HG03378 (cell line): ENCODE results near the gene SMAD3.

Experiments
- ATAC-seq: cut with Tn5 transposase; IDR thresholded peaks from one replicate; pipeline ENCODE4 v1.9.1; 2021; ENCODE audit warnings: mild to moderate bottlenecking, moderate library complexity; ENCODE audit not compliant: unreplicated experiment

The SMAD3 gene

DNA sequence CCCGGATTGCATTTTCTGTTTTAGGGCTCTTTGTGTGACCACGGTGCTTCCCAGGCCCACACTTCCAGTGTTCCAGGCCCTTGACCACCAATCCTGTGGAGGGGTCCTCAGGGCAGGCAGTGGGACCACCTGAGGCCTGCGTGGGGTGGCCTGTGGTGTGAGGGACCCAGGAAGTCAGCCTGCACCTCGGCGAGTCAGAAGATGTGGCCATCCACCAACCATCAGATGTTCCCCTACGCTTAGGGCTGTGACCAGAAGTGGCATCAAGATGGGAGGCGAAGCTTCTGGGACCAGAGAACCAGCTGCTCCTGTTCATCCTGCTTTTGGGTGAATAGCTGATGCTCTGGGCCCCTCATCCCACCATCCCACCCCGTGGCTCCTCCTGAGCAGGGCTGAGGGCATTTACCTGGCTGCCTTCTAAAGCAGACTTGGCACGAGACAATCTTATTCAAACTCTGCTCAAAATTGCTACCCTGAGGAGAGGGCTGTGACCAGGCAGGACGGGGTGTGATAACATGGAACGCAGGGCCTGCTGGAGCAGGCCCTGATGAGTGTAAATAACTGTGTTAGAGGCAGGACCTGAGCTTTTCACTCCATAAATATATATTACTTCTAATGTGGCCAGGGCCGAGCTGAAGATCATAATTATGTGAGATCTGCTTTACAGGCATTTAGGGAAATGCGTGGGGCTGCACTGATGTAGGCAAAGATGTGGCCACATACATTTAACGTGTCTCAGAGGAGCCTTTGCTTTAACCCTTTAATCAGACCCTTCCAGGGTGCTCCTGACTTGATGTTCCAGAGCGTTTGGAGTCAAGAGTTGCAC is 28.8 kb downstream of the SMAD3 start:
- ATAC-seq = no peak

DNA sequence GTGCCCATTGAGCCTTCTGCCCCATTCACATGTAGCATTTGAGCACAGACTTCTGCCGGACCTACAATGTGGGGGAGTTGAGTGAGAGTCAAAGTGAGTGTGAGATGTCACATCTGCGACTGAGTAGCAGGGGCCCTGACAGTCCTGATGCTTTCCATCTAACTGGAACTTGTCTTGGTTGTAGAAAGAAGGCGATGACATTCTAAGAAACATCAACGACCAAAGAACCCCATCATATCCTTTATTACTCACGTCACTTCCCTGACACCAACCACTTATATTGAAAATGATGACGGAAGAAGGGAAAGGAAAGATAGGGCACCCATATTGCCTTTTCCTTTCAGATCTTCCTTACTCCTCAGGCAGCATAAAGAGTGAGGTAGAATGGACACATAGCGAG is 30.5 kb downstream of the SMAD3 start:
- no peak for ATAC-seq

DNA sequence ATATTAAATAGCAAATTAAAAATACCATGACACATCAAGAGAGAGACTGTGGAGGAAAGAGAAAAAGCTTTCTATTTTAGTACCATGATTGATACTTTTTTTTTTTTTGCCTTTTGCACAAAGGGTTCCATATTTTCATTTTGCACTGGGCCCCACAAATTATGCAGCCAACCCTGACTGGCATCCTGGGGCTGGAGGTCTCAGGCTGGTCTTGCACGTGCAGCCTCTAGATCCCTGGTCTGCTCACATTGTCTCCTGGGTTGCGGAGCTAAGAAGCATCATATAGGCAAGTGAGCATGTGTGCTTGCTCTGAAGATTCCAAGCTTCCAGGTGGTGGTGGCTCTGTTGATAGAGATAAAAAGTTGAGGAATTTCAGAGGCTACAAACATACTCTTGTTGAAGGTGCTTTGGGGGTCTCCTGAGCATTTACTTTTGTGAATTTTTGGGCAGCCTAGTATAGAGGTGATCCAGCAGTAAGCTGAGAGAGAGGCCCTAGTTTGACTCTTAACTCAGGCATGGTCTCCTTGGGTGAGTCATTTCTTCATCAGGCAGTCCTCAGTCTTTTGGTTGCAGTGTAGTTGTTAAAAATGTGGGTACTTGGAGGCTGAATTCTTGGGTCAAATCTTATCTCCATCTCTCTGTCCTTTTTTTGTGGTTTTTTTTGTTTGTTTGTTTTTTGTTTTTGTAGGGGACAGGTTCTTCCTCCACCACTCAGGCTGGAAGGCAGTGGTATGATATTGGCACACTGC is 31.3 kb downstream of the SMAD3 start:
- ATAC-seq = no peak

DNA sequence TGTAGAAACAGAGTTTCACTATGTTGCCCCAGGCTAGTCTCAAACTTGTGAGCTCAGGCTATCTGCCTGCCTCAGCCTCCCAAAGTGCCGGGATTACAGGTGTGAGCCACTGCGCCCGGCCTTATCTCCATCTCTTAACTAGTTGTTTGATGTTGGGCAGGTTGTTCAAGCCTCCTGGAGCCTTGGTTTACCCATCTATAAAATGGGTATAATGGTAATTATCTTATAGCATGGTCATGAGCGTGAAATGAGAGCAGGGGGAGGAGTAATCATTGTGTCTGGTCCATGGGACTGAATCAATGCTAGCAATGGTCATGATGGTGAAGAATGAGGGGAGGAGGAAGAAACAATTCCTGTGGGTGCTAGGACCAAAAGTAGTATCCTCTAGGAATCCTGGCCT is 32.0 kb downstream of the SMAD3 start:
- ATAC-seq = no peak

GRCh38 chr15:67097930-67098740 is 32.7 kb downstream of the SMAD3 start:
- no peak for ATAC-seq

GRCh38 chr15:67098768-67099282 is 33.4 kb downstream of the SMAD3 start:
- no peak for ATAC-seq

GRCh38 chr15:67100124-67100791 is 34.9 kb downstream of the SMAD3 start:
- ATAC-seq = no peak

GRCh38 chr15:67100801-67101581 is 35.6 kb downstream of the SMAD3 start:
- peak; percentile 74 for ATAC-seq

- ATAC-seq = peak; percentile 48
Observed at GRCh38 chr15:67101911-67102598, 36.7 kb downstream of the SMAD3 start.

GRCh38 chr15:67102599-67102929 is 37.2 kb downstream of the SMAD3 start:
- no peak for ATAC-seq

DNA sequence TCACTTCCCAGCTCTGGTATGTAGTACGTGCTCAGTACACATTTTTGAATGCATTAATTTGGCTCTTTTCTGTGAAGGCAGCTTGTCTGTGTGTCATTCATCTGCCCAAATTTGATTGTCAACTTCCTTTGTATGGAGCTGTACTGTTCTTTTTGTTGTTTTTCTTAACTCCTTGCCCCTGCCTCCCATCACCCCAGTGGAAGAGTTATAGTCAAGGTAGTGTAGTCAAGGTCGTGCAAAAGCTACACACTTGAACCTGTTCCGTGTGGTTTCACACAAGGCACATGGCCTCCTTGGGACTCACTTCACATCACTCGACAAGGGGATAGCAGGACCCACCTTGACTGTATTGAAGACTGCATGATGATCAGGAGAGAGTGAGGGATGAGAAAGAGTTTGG is 37.6 kb downstream of the SMAD3 start:
- no peak for ATAC-seq

GRCh38 chr15:67103432-67103831 is 38.0 kb downstream of the SMAD3 start:
- ATAC-seq = no peak

DNA sequence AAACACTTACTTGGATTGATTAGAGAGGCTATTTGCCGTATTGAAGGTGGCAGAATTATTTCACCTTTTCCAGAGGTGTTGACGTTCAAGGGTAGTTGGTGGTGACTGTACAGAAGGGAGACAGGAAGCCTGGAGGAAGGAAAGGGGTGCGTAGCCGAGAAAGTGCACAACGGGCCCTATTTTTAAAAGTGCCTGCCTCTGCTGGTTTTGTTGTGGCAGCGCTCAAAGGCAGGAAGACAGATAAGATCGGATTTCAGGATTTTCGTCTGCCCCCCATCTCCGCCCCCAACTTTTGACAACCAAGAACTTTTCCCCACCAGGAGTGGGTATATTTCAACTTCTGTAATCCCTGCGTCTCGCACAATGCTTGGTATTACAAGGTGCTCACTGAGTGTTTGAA is 38.5 kb downstream of the SMAD3 start:
- ATAC-seq = no peak

DNA sequence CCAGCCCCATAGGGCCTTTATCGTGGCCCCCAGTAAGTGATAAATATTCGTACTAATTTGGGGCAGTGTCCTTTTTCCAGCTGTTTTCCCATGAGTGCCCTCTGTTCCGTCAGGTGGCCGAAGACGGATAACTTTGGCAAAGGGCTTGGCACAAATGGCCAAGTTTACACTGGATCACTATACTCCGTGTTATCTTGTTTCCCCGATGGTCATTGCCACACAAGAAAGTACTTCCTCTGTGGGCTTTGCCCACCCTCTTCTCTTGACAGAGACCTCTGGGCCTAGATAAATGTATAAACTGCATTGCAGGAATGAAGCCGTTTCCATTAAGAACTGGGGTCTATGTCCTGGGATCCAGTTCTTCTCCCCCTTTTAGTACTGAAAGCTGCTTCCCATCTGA is 39.1 kb downstream of the SMAD3 start:
- ATAC-seq = no peak

DNA sequence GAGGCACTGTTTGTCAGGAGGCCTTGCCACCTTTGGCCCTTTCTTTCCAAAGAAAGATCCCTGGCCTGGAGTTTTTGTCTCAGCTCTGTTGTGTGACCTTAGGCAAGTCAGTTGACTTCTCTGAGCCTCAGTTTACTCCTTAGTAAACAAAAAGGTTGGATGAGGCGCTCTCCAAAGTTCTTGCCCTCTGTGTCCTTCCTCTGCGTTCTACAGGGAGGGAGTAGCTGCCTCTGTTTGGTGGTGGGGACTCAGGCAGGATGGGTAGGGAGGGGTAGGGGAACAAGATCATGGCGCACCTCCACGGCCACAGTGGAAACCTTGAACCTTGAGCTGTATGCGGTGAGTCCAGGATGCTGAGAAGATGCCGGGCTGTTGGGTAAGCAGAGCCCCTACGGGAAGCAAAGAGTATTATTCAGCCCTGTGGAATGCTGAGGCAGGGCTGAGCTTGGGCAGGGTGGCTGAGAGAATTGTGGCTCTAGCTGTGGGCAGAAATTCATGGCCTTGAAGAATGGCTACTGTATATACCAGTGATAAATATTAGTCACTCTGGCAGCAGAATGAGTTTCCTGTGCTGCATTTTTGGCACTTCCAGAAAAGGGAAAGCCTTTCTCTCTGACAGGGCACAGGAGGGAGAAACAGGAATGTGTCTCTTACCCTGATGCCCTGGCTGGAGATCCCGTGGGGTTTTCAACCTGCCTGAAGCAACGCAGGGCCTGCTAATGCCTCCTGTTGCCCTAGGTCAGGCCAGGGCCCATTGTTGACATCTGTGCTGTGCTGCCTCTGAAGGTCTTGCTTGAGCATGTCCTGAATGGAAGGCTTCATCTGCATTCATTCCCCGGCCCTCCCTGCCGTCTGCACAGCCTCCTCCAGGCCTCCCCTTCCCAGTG is 39.9 kb downstream of the SMAD3 start:
- no peak for ATAC-seq

DNA sequence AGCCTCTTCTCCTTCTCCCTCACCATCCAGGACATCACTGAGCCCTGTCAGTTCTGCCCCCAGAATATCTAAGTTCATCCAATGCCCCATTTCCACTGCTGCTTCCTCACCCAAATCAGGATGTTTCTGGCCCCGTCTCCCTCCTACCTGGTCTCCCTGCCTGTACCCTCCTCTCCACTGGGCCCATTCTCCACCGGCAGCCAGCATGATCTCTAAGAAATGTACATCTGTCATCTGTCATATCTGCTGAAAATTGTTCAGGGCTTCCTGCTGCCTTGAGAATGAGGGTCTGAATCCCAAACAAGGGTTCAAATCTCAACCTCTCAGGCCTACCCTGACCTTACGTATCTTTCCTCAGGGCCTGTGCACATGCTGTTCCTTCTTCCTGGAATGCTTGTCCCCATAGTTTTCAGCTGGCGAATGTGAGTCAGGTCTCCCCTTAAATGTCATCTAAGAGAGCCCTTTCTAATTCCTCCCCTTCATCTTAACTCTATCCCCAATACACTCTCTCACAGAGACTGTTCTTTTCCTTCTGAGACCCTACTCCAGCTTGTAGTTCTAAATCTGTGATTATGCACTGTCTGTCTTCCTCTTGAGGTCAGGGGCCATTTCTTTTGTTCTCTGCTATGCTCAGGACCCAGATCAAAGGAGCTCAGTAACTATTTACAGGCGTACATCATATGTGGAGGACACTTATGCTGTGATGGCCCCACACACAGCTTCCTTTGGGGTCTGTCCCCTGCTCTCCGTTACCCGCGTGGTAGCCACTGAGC is 40.8 kb downstream of the SMAD3 start:
- no peak for ATAC-seq

- ATAC-seq = no peak
Observed at GRCh38 chr15:67106764-67107013, 41.3 kb downstream of the SMAD3 start.
